HG03103 (cell line): ENCODE data around the gene NUDT3.
"Not testable (repeated sequence)": the region's sequence is repeated elsewhere in the genome, so short reads cannot be mapped to it uniquely, and the experiment has no call there.

Experiments
- ATAC-seq: cut with Tn5 transposase; IDR thresholded peaks from one replicate; pipeline ENCODE4 v1.9.1; 2021; ENCODE audit warnings: low read depth; ENCODE audit not compliant: unreplicated experiment

Gene NUDT3

GRCh38 chr6:34392497-34393190, at the start of gene NUDT3:
NUDT3 (minus strand) TSS chr6:34392669; CDS start chr6:34392362, 307 bp downstream.
- ATAC-seq = peak; percentile 73

GRCh38 chr6:34441526-34441925, 49.1 kb upstream of the NUDT3 start:
- no peak for ATAC-seq

GRCh38 chr6:34439442-34439841, 47.0 kb upstream of the NUDT3 start:
- ATAC-seq = no peak

GRCh38 chr6:34438705-34439104, 46.2 kb upstream of the NUDT3 start:
- ATAC-seq = no peak

GRCh38 chr6:34437644-34437970, 45.1 kb upstream of the NUDT3 start:
- no peak for ATAC-seq

- no peak for ATAC-seq
Observed at GRCh38 chr6:34436803-34437643, 44.6 kb upstream of the NUDT3 start.

- no peak for ATAC-seq
Observed at GRCh38 chr6:34435916-34436315, 43.4 kb upstream of the NUDT3 start.

GRCh38 chr6:34425498-34426410, 33.3 kb upstream of the NUDT3 start, which contains the start of gene RPS10:
RPS10 (minus strand) TSS chr6:34426069; CDS start chr6:34425221, 848 bp downstream.
- ATAC-seq = peak; percentile 71

GRCh38 chr6:34425132-34425497, 32.6 kb upstream of the NUDT3 start:
- no peak for ATAC-seq

- no peak for ATAC-seq
Observed at GRCh38 chr6:34424200-34425131, 32.0 kb upstream of the NUDT3 start.

GRCh38 chr6:34423254-34423653, 30.8 kb upstream of the NUDT3 start:
- no peak for ATAC-seq

- no peak for ATAC-seq
Observed at GRCh38 chr6:34418367-34418766, 25.9 kb upstream of the NUDT3 start.

- no peak for ATAC-seq
Observed at GRCh38 chr6:34416877-34417371, 24.5 kb upstream of the NUDT3 start.

GRCh38 chr6:34414999-34415858, 22.8 kb upstream of the NUDT3 start:
- no peak for ATAC-seq

GRCh38 chr6:34412643-34413214, 20.3 kb upstream of the NUDT3 start:
- no peak for ATAC-seq

- no peak for ATAC-seq
Observed at GRCh38 chr6:34412016-34412415, 19.5 kb upstream of the NUDT3 start.

GRCh38 chr6:34407915-34408314, 15.4 kb upstream of the NUDT3 start:
- ATAC-seq = not testable (repeated sequence)

GRCh38 chr6:34396518-34396917, 4.0 kb upstream of the NUDT3 start:
- ATAC-seq = no peak

GRCh38 chr6:34393966-34394305, 1.5 kb upstream of the NUDT3 start:
- ATAC-seq = no peak
